Vagina (tissue), 2 donors: Measurements from ENCODE around the gene ABAT.

Experiments
- CTCF ChIP-seq, 3 experiments: fragments of 450-650 bp in 2 of 3; fragments of 200-600 bp in 1 of 3; sonication (generic) in 1 of 3; IDR thresholded peaks; one replicate each; pipeline ENCODE4 v1.5.1; 2017 to 2019; ENCODE audit warnings: antibody characterized with exemption in 3 of 3, mild to moderate bottlenecking in 2 of 3, moderate library complexity in 2 of 3
- POLR2A ChIP-seq, 2 donors: fragments of 450-650 bp; IDR thresholded peaks; one replicate each; pipeline ENCODE4 v1.6.1; 2017; ENCODE audit warnings: antibody characterized with exemption in 2 of 2, mild to moderate bottlenecking in 2 of 2, moderate library complexity in 2 of 2

GRCh38 chr16:8631818-8632465, 42.5 kb upstream of the ABAT start:
- no peak for TF ChIP-seq CTCF (IDR thresholded peaks at IDR 0.05)
- no peak for TF ChIP-seq POLR2A (IDR thresholded peaks at IDR 0.05)
